ENCODE data around the gene IMPDH2.

IMPDH2 gene

GRCh38 chr3:49005998-49006397 is 23.2 kb downstream of the IMPDH2 start:
- no peak for DNase-seq (ENCODE audit: low spot score)

DNA sequence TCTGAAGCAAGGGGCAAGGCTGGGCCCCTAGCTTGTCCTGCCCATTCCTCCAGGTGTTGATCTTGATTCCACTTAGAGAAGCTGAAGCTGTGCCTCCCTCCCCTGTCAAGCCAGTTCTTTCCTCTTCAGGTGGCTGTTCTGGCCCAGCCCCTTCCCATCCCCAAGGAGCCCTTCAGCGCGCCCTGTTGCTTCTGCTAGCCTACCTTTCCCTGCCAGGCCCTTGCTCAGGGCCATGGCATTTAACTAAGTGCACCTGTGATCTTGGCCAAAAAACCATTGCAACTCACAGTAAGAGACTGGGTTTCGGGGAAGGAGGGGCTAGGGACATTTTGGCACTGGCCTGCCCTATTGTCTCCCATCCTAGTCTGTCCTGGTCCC is 23.9 kb downstream of the IMPDH2 start:
- no peak for DNase-seq (ENCODE audit: low spot score)

- no peak for DNase-seq (ENCODE audit: low spot score)
These were observed 24.6 kb downstream of the IMPDH2 start for GRCh38 chr3:49004352-49005302.

- no peak for DNase-seq (ENCODE audit: low spot score)
These were observed 28.0 kb downstream of the IMPDH2 start for GRCh38 chr3:49001155-49001554.

DNA sequence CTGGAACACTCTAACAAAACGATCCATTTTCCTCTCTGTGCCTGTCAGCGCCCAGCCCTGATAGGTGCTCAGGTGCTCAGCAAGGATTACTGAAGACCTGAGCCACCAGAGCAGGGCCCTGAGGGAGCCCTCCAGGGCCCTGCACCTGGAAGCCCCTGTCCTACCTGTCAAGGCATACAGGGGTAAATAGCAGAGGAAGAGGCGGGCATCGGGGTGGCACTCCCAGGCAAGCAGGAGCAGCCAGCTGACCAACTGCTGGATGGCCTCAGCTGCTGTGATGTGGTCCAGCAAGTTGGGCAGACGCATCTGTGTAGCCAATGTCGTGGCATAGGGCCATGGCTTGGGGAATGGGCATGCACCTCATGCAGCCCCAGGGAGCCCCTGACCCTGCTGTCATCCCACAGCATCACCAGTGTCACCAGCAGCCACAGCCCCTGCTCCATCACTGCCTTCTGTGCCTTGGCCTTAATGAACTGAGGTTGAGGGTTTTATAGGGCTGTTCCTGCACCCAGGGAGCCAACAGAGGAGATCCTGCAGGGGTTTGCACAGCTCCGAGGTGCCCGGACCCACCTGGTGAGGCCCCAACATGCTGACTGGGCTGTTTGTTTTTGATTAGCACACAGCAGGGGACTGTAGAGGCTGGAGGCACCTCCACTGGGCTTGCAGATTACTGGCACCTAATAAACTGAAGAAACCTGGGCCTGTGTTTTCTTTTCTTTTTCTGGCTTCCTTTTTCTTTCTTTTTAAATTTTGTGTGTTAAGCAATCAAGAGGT is 29.9 kb downstream of the IMPDH2 start:
- DNase-seq (ENCODE audit: low spot score): no peak

DNA sequence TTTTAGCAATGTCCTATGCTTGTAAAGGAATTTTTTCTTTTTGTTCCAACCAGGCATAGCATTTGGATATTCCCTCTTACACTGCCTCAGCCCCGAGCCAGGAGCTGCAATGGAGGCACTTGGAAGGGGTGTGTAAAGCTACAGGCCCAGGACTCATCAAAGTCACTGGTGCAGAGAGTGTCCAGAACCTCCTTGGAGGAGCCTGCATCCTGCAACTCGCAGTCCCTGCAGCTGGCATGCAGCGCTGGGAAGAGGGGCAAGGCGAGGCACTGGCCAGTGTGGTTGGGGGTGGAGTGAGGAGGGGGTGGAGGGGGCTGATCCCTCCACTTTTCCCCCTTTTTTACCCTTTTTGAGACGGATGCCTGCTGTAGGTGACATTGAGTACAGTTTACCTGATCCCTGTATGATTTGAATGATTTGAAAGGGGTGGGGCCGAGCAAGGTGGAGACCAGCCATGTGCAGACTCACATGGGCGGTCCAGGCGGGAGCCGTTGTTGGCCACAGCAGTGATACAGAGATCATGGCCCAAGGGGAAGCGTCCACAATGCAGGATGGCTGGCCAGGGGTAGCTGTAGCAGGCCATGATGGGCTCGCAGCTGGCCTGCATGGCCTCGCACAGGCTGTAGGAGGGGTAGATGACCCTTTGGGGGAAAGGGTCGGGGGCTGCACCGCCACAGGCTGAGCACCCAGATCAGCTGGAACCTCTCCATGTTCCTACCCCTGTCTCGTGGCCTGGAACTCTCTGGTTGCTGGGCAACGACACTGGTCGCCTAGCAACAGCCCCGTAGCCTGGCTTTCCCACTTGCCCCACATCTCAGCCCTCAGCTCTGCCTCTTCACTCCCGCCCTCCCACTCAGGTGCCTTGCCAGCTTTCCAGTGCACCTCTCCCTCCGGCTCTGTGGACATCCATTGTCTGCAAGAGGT is 31.2 kb downstream of the IMPDH2 start:
- no peak for DNase-seq (ENCODE audit: low spot score)

DNA sequence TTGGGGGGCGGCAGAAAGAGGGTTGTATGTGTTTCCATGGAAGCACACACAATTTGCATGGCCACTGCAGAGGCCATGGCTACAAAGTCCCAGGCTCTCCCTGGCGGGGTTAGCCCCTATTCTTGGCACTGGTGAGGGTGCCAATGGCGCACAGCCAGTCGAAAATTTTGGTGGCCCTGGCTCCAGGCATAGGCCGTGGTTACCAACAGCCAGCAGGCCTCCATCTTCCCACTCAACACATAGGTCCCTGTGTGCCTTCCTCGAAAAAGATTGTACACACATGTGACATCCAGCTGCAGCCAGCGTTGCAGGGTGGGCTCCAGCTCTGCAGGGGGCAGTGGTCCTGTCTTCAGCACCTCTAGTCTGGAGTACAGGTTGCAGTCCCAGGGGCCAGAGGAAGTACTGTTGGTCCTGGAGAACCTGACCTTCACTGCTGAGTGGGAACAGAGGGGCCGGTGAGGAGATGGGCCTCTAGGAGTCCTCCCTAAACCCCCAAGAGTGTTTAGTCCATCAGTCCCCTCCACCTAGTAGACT is 32.0 kb downstream of the IMPDH2 start:
- no peak for DNase-seq (ENCODE audit: low spot score)

GRCh38 chr3:48996640-48997039 is 32.6 kb downstream of the IMPDH2 start:
- no peak for DNase-seq (ENCODE audit: low spot score)

DNA sequence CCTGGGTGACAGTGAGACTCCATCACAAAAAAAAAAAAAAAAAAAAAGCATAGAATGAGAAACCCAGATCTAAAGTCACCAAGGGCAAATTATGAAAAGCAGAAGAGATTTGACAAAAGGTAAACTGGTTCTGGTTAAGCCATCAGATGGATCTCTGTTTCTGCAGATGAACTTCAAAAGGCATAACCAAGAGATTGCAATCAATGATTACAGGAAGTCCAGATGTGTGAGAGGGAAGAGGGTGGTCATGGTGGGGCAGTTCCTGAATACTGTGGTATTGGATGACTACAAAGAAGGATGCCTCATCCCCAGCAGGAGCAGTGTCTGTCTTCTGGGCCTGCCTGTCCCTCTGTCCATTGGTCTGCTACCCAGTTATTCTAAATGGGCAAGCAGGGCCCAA is 35.4 kb downstream of the IMPDH2 start:
- no peak for DNase-seq (ENCODE audit: low spot score)

- no peak for DNase-seq (ENCODE audit: low spot score)
These were observed 37.2 kb downstream of the IMPDH2 start for GRCh38 chr3:48991851-48992545.

GRCh38 chr3:48990636-48991469 is 38.3 kb downstream of the IMPDH2 start:
- peak; percentile 52 for DNase-seq (ENCODE audit: low spot score)

DNA sequence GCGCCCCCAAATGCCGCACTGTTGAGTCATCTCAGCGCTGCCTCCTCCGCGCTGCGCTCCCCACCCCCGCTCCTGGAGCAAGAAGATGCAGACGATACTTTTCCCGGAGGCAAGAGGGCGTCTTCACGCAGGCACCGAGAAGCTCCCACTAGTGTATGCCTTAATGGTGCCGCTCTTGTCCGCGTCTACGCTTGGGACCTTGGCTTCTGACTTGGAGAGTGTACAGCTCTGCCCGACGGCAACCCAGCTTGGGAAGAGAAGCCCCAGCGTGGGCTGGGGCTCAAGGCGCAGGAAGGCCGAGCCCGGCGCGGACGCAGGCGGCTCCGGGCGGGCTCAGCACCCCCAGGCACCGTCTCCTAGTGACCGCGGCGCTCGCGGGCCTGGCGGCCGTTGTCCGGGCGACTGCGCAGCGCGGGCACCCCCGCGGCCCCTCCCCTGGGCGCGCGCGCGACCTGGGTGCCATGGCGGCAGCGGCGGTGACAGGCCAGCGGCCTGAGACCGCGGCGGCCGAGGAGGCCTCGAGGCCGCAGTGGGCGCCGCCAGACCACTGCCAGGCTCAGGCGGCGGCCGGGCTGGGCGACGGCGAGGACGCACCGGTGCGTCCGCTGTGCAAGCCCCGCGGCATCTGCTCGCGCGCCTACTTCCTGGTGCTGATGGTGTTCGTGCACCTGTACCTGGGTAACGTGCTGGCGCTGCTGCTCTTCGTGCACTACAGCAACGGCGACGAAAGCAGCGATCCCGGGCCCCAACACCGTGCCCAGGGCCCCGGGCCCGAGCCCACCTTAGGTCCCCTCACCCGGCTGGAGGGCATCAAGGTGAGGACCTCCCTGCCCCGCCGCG is 39.2 kb downstream of the IMPDH2 start, which contains the start of gene P4HTM:
TSS of gene P4HTM (plus strand) at position 446 of the 840 bp plus-strand sequence. CDS start at position 462, 16 bp downstream.
- peak; percentile 86 for DNase-seq (ENCODE audit: low spot score)

DNA sequence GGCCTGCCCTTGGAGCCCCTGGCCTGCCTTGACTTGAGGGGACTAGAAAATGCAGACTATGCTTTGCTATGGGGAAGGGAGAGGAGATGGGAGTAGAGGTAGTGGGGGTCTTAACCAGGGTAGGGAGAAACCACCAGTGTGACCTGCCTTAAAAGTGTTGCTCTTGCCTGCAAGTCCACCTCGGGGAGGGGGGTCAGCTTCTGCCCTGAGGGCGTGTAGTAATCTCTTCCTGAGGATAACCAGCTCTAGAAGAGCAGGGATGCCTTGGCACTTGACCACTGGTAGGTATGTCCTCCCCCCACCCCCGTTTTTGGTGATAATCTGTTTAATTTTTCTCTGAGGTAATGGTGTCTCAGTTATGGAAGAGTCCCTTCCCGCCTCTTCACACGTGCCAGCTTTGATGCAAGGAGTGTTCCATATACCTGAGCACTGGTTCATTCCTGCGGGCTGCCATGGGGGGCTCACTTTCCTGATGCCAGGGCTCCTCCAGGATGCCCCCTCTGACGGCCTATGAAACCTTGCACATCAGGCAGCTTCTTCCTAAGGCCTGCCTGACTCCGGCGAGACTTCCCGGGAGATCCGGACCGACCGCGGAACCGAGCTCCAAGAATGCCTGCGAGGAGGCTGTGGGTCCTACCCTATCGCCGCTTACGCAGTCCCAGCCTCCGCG is 39.9 kb downstream of the IMPDH2 start:
- no peak for DNase-seq (ENCODE audit: low spot score)

- DNase-seq (ENCODE audit: low spot score): no peak
These were observed 43.3 kb downstream of the IMPDH2 start for GRCh38 chr3:48985831-48986376.

DNA sequence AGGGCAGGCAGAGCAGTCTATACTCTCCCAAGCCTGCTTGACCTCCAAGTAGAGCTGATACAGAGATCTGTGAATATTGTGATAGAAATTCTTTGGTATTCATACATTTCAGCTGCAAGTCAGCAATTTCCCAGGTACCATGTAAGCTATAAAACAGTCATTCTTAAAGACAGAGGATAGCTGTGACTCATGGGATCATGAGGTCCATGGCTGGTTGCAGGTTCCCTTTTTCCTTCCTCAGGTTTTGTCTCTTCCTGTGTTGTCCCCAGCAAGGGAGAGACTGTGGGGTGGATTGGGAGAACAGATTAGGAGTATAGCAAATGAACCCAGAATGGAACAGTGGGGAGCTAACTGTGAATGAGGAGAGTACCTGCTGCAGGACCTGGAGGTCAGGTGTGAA is 44.5 kb downstream of the IMPDH2 start:
- DNase-seq (ENCODE audit: low spot score): no peak

GRCh38 chr3:48983096-48983495 is 46.1 kb downstream of the IMPDH2 start:
- DNase-seq (ENCODE audit: low spot score): no peak

DNA sequence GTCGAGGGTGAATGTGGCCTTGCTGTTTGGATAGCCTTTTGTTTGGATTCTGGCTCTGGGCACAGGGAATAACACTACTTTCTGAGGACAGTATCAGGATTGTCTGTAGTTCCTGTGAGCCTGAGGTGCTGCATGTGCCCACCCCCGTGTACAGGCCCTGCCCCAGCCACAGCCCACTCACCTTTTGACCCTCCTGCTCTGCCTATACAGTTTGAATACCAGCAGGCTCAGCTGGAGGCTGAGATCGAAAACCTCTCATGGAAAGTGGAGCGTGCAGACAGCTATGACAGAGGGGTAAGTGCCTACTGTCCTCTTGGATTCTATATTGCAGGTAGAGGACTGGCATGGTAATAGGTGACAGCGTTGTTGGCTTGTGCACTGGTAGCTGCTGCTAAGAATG is 46.5 kb downstream of the IMPDH2 start:
- DNase-seq (ENCODE audit: low spot score): no peak

DNA sequence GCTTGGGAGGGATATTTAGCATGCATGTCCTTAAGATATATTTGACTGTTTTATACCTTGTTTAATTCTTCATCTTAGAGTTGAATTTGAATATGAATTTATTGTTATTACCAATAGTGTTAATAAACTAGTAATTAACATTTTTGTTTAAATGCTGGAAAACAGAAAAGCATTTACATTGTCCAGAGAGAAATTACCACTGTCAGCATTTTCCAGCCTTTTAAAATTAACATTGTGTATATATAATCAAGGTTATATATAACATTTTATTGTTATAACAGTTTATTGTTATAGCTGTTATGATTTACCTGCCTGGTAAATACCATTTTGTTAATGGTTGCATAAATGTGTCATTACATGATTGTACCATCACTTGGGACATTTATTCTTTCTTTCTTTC is 47.2 kb downstream of the IMPDH2 start:
- DNase-seq (ENCODE audit: low spot score): no peak
